Vagina (tissue), 2 donors: ENCODE measurements around the gene TP53TG5. TPM values are rescaled to one million over a fixed set of nuclear protein-coding genes. Genes with fewer than 3 reads are reported as not detected.

ENCODE experiments used
- DNase-seq, 2 donors: peaks; one replicate each; pipeline ENCODE4 v3.0.0-alpha.2; 2017; ENCODE audit errors: extremely low spot score in 2 of 2
- H3K27ac ChIP-seq: fragments of 200-600 bp; sonication (generic); one replicate; pipeline ENCODE4 v1.5.1; 2019
- H3K27me3 ChIP-seq: fragments of 200-600 bp; sonication (generic); one replicate; pipeline ENCODE4 v1.5.1; 2019
- H3K36me3 ChIP-seq, 2 donors: fragments of 200-600 bp; sonication (generic); one replicate each; pipeline ENCODE4 v1.5.1; 2017 to 2019
- H3K4me1 ChIP-seq: fragments of 200-600 bp; sonication (generic); one replicate; pipeline ENCODE4 v1.5.1; 2019
- H3K4me3 ChIP-seq, 2 donors: fragments of 200-600 bp; sonication (generic); 1 replicate in 1 of 2; 2 replicates in 1 of 2; pipeline ENCODE4 v1.5.1; 2016 to 2019
- H3K9me3 ChIP-seq: fragments of 200-600 bp; sonication (generic); one replicate; pipeline ENCODE4 v1.5.1; 2019
- POLR2A ChIP-seq, 2 donors: fragments of 450-650 bp; IDR thresholded peaks; one replicate each; pipeline ENCODE4 v1.6.1; 2017; ENCODE audit warnings: antibody characterized with exemption in 2 of 2, mild to moderate bottlenecking in 2 of 2, moderate library complexity in 2 of 2
- POLR2AphosphoS5 ChIP-seq, 2 donors: sonication (generic); formaldehyde crosslinking; IDR thresholded peaks; one replicate each; pipeline ENCODE4 v1.9.0; 2017; ENCODE audit warnings: antibody characterized with exemption in 2 of 2, mild to moderate bottlenecking in 2 of 2, low read depth in 1 of 2; ENCODE audit not compliant: insufficient read depth in 1 of 2
- intact Hi-C: fragments of 100-400 bp; cut with DNase I; formaldehyde crosslinking; loops from one replicate; pipeline ENCODE4 v1.15.1; 2023
- total RNA-seq: library from RNA; depleted of rRNA; stranded (reverse); fragments of >200 nt; gene quantifications from one replicate; pipeline ENCODE4 v1.2.3, GENCODE V29; 2016
- TF ChIP-seq, protein P1 (sequence below), 3 experiments: fragments of 450-650 bp in 2 of 3; fragments of 200-600 bp in 1 of 3; sonication (generic) in 1 of 3; IDR thresholded peaks; one replicate each; pipeline ENCODE4 v1.5.1; 2017 to 2019; ENCODE audit warnings: antibody characterized with exemption in 3 of 3, mild to moderate bottlenecking in 2 of 3, moderate library complexity in 2 of 3

TP53TG5 gene
- total RNA-seq, 1 donor from 2014 or later, result not detected

DNA sequence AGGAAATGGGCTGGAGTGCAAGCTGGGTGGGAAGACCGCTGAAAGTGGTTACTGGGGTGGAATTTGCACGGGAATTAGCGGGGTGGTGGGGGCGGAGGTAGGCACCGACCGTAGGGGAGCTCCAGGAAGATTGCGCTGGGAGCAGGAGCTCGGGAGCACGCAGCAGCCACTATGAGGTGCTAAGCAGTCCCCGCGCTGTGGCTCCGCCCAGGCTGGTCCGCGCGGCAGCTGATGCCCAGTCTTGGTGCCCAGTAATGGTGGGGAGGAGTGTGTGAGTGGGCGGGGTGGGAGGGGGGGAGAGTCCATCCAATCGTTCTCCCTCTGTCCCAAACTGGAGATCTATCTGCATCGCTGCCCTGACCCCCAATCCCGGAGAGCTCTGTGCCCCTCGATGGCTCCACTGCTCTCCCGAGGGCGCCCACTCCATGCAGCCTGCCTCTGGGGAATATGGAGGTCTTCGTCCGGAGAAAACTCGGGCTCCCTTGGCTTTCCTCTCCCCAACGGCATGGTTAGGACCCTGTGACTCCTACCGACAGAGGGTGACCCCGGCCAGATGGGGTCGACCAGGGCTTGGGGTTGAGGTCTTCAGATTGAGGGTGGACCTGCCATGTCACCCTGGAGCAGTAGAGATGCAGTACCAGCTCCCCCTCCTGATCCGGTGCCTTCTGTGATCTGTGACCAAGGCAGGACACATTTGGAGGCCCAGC lies 5.3 kb downstream of the TP53TG5 start:
- no peaks in the 10 kb centered on the region for H3K27me3 ChIP-seq
- peaks cover 16% of the 10 kb centered on the region for H3K4me1 ChIP-seq
- TF ChIP-seq POLR2A (IDR thresholded peaks at IDR 0.05), result no peak
- no peak for TF ChIP-seq POLR2AphosphoS5 (IDR thresholded peaks at IDR 0.05; ENCODE audit: insufficient read depth in 1 of 2, low read depth in 1 of 2)
- TF ChIP-seq, protein P1, sequence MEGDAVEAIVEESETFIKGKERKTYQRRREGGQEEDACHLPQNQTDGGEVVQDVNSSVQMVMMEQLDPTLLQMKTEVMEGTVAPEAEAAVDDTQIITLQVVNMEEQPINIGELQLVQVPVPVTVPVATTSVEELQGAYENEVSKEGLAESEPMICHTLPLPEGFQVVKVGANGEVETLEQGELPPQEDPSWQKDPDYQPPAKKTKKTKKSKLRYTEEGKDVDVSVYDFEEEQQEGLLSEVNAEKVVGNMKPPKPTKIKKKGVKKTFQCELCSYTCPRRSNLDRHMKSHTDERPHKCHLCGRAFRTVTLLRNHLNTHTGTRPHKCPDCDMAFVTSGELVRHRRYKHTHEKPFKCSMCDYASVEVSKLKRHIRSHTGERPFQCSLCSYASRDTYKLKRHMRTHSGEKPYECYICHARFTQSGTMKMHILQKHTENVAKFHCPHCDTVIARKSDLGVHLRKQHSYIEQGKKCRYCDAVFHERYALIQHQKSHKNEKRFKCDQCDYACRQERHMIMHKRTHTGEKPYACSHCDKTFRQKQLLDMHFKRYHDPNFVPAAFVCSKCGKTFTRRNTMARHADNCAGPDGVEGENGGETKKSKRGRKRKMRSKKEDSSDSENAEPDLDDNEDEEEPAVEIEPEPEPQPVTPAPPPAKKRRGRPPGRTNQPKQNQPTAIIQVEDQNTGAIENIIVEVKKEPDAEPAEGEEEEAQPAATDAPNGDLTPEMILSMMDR (IDR thresholded peaks at IDR 0.05), result no peak
- H3K27ac ChIP-seq, result peak overlapping the region; percentile 83
- H3K9me3 ChIP-seq, result no peaks in the 10 kb centered on the region
- peak in 1 of 2 donors; percentile 85 for DNase-seq
- peak overlapping the region; percentile 45 to 46 for H3K4me3 ChIP-seq
- peaks cover 0 to 6% of the 10 kb centered on the region in 2 donors for H3K36me3 ChIP-seq
- intact Hi-C loops, result loop anchor here (5.0 kb wide), 1 partner anchor 60 kb away; no protein-coding TSS in a partner anchor

DNA sequence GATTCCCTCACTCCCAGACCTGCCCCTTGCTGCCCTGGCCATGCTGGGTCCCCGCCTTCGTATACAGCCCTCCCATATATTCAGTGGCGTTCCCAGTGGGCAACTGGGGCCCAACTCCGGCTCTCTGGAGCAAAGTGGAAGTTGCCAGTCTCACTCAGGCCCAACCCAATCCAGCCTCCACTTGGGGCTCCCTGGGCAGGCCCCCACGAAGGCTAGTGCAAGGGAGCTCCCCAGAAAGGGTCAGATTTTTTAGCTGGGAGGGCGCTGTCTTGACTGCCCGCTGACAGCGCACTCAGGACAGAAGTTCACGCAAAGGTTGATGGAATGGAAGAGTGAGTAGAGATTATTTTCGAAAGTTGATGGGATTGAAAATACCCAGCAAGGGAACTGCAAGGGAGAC lies 5.9 kb downstream of the TP53TG5 start:
- Histone ChIP-seq H3K4me1 (peaks cover 16% of the 10 kb centered on the region), H3K27ac (peak overlapping the region; percentile 83), H3K27me3 (no peaks in the 10 kb centered on the region), H3K36me3 (peaks cover 0 to 11% of the 10 kb centered on the region in 2 donors), H3K9me3 (no peaks in the 10 kb centered on the region), H3K4me3 (no peak overlapping the region)
- peak in 1 of 2 donors; percentile 74 for DNase-seq
- intact Hi-C loops, result loop anchor here (5.0 kb wide), 1 partner anchor 60 kb away; no protein-coding TSS in a partner anchor
- TF ChIP-seq POLR2AphosphoS5 (IDR thresholded peaks at IDR 0.05; ENCODE audit: insufficient read depth in 1 of 2, low read depth in 1 of 2) (no peak), POLR2A (IDR thresholded peaks at IDR 0.05) (no peak)
- TF ChIP-seq, protein P1 (IDR thresholded peaks at IDR 0.05), result no peak

GRCh38 chr20:45370571-45371160 lies 7.5 kb downstream of the TP53TG5 start:
- no peak overlapping the region for H3K27ac ChIP-seq
- peaks cover 0 to 27% of the 10 kb centered on the region in 2 donors for H3K36me3 ChIP-seq
- H3K27me3 ChIP-seq, result no peaks in the 10 kb centered on the region
- intact Hi-C loops, result loop anchor here (5.0 kb wide), 1 partner anchor 62 kb away; no protein-coding TSS in a partner anchor
- H3K4me1 ChIP-seq, result peaks cover 18% of the 10 kb centered on the region
- no peaks in the 10 kb centered on the region for H3K9me3 ChIP-seq
- H3K4me3 ChIP-seq, result no peak overlapping the region
- peak in 1 of 2 donors; percentile 70 for DNase-seq
- TF ChIP-seq POLR2AphosphoS5 (IDR thresholded peaks at IDR 0.05; ENCODE audit: insufficient read depth in 1 of 2, low read depth in 1 of 2) (no peak), POLR2A (IDR thresholded peaks at IDR 0.05) (no peak)
- TF ChIP-seq, protein P1 (IDR thresholded peaks at IDR 0.05), result no peak

GRCh38 chr20:45368221-45368980 lies 9.7 kb downstream of the TP53TG5 start:
- TF ChIP-seq POLR2AphosphoS5 (IDR thresholded peaks at IDR 0.05; ENCODE audit: insufficient read depth in 1 of 2, low read depth in 1 of 2) (no peak), POLR2A (IDR thresholded peaks at IDR 0.05) (no peak)
- TF ChIP-seq, protein P1 (IDR thresholded peaks at IDR 0.05), result no peak
- intact Hi-C loops, result loop anchor here (10.0 kb wide), 1 partner anchor 406 kb away; no protein-coding TSS in a partner anchor
- H3K4me1 ChIP-seq, result peaks cover 36% of the 10 kb centered on the region
- DNase-seq, result peak in 1 of 2 donors; percentile 71
- peaks cover 0 to 31% of the 10 kb centered on the region in 2 donors for H3K36me3 ChIP-seq
- H3K4me3 ChIP-seq, result no peak overlapping the region
- H3K27ac ChIP-seq, result no peak overlapping the region
- H3K27me3 ChIP-seq, result no peaks in the 10 kb centered on the region
- no peaks in the 10 kb centered on the region for H3K9me3 ChIP-seq
